Fibroblast of the conjunctiva (primary cell): ENCODE data around the gene RAI1.

Experiments
- DNase-seq: peaks from one replicate; pipeline ENCODE4 v3.0.0-alpha.2; 2010; ENCODE audit warnings: low read depth

The RAI1 gene

DNA sequence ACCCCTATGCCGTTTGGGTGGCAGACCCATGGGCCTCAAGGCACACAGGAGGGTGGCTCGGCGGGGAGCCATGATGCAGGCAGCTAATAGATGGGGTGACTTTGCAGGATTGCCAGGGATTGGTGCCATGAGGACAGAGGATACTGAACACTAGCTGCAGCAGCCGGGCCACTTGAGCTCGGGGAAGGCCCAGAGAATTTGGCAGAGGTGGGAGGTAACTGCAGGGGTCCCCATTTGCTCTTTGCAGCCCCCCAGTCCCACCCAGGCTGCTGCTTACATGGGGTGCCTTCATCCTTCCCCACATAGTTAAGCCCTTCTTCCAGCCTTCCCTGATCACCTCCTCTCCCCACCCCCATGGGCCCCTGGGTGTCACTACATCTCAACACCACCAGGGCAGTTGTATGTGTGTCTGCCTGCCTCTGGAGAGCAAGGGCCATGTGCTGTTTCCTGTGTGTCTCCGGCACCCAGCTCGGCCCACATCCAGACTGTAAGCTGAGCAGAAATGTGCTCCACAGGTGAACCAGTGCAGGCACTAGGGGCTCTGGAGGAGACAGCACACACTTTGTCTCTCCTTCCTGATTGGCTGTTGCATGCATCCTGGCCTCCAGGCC lies 103.5 kb downstream of the RAI1 start:
- DNase-seq, result no peak

- DNase-seq, result no peak
Observed at GRCh38 chr17:17785407-17785806, 104.1 kb downstream of the RAI1 start.

DNA sequence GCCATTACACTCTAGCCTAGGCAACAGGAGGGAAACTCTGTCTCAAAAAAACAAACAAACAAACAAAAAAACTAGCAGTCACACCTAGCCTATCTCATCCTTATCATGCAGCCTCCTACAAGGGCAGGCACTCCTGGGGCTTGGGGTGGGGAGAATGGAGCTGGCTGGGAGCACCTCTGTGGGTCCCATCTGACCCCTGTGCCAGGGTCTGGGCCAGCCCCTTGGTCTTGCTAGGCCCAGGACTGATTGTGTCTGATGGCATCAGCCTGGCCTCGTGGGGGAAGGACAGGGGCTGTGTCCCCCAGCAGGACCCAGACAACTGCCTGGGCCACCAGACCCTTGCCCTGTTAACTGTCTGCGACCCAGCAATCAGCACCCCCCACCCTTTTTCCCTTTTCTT lies 105.7 kb downstream of the RAI1 start:
- no peak for DNase-seq

- DNase-seq, result no peak
Observed at GRCh38 chr17:17787568-17787967, 106.3 kb downstream of the RAI1 start.

DNA sequence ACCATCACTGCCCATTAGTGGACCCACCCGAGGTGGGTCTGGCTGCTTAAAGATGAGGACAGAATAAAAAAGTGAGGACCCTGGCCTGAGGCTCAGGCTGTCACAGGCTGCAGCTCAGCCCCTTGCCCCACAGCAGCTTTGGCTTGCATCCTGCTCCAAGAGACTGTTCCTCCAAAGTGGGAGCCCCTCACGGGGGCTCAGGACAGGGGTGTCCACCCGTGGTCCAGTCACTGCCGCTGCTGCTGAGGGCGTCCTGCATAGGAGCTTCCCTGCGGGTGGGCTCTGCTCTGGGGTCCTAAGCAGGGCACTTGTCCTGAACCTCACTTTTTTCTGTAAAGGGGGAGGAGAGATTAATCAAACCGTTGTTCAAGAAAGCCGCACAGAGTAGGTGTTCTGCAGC lies 107.7 kb downstream of the RAI1 start:
- DNase-seq, result no peak

DNA sequence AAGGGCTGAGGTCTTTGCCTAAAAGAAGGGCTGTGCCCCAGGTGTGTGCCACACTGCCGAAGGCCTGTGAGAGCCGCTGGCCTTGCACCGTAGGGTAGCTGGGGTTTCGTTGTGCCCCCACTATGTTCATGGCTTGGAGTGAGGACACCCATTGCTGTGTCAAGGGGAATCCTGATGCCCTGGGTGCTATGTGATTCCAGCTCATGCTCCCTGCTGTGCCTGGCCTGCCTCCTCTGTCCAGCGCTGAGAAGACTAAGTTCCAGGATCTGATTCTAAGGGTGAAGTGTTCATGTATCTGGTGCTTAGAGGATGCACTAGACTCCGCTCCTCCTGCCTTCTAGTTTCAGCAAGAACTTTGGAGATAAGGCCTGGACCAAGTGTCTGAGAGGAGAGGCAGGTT lies 108.2 kb downstream of the RAI1 start:
- no peak for DNase-seq

DNA sequence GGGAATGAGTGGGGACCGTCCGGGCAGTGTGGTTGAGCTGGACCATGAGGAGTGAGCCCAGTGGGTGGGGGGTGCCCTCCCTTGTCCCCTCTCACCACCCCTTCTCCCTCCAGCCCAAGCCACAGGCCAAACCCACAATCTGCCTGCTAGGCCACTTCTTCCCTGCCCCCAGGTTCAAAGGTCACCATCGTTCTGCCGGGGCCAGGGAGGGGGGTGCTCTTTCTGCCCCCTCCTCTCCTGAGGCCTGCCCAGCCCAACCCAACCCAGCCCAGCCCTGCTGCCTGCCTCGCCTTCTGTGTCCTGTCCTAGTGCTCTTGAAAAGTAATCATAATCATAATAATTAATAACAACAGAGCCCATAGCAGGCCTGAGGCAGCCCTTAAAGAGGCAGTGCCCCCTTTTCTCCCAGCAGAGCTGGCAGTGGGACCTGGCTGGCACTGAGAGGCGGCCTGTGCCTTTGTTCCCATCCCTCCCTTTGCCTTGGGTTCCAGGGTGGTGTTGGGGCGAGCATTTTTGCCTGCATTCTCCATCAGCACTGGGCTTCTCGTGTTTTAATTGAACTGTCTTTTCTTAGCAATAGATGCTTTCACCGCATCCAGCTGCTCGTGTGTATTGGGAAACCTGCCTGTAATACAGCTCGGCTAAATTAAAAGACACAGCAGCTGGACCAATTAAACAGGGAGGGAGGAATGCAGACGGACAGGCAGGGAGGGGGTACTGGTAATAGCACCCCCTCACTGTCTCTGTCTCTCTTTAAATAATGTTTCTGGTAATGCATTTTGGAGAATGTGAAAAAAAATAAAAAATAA lies 108.8 kb downstream of the RAI1 start:
- no peak for DNase-seq

GRCh38 chr17:17790637-17791464 lies 109.6 kb downstream of the RAI1 start:
- DNase-seq, result no peak

- no peak for DNase-seq
Observed at GRCh38 chr17:17792037-17792550, 110.8 kb downstream of the RAI1 start.

- DNase-seq, result no peak
Observed at GRCh38 chr17:17792551-17793377, 111.5 kb downstream of the RAI1 start.

GRCh38 chr17:17793378-17794214 lies 112.3 kb downstream of the RAI1 start:
- no peak for DNase-seq

- no peak for DNase-seq
Observed at GRCh38 chr17:17794382-17794781, 113.1 kb downstream of the RAI1 start.

DNA sequence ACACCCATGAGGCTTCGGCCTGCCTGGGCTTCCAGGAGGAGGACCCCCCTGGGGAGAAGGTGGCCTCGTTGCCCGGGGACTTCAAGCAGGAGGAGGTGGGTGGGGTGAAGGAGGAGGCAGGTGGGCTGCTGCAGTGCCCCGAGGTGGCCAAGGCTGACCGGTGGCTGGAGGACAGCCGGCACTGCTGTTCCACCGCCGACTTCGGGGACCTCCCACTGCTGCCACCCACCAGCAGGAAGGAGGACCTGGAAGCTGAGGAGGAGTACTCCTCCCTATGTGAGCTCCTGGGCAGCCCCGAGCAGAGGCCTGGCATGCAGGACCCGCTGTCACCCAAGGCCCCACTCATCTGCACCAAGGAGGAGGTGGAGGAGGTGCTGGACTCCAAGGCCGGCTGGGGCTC lies 114.0 kb downstream of the RAI1 start:
- no peak for DNase-seq

- no peak for DNase-seq
Observed at GRCh38 chr17:17795946-17796786, 114.9 kb downstream of the RAI1 start.

- DNase-seq, result no peak
Observed at GRCh38 chr17:17796787-17797061, 115.5 kb downstream of the RAI1 start.

DNA sequence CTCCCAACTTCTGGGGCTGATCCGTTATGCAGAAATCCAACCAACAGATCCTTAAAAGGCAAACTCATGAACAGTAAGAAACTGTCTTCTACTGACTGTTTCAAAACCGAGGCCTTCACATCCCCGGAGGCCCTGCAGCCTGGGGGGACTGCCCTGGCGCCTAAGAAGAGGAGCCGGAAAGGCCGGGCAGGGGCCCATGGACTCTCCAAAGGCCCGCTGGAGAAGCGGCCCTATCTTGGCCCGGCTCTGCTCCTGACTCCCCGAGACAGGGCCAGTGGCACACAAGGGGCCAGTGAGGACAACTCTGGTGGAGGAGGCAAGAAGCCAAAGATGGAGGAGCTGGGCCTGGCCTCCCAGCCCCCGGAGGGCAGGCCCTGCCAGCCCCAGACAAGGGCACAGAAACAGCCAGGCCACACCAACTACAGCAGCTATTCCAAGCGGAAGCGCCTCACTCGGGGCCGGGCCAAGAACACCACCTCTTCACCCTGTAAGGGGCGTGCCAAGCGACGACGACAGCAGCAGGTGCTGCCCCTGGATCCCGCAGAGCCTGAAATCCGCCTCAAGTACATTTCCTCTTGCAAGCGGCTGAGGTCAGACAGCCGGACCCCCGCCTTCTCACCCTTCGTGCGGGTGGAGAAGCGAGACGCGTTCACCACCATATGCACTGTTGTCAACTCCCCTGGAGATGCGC lies 116.0 kb downstream of the RAI1 start:
- no peak for DNase-seq

GRCh38 chr17:17798010-17798556 lies 116.8 kb downstream of the RAI1 start:
- no peak for DNase-seq

- no peak for DNase-seq
Observed at GRCh38 chr17:17798573-17799255, 117.5 kb downstream of the RAI1 start.
